ENCODE data around the gene THAP4.

The THAP4 gene

GRCh38 chr2:241561832-241562231, 75.1 kb downstream of the THAP4 start:
- no peak for DNase-seq

- DNase-seq, result no peak
These were observed 76.0 kb downstream of the THAP4 start for GRCh38 chr2:241560883-241561474.

GRCh38 chr2:241560162-241560882, 76.6 kb downstream of the THAP4 start:
- DNase-seq, result no peak

GRCh38 chr2:241559323-241560161, 77.4 kb downstream of the THAP4 start:
- no peak for DNase-seq

- DNase-seq, result no peak
These were observed 78.2 kb downstream of the THAP4 start, which contains the start of gene BOK for GRCh38 chr2:241558532-241559322. Gene BOK, plus strand, starts transcription at chr2:241558745. Its CDS starts 739 bp downstream, at chr2:241559484.

GRCh38 chr2:241556746-241557145, 80.2 kb downstream of the THAP4 start:
- DNase-seq, result no peak

GRCh38 chr2:241555711-241556110, 81.2 kb downstream of the THAP4 start:
- DNase-seq, result no peak

- DNase-seq, result no peak
These were observed 82.2 kb downstream of the THAP4 start for GRCh38 chr2:241554610-241555322.

GRCh38 chr2:241553981-241554380, 83.0 kb downstream of the THAP4 start:
- DNase-seq, result no peak

- DNase-seq, result no peak
These were observed 83.5 kb downstream of the THAP4 start for GRCh38 chr2:241553512-241553830.

GRCh38 chr2:241551998-241552737, 84.8 kb downstream of the THAP4 start:
- no peak for DNase-seq

- no peak for DNase-seq
These were observed 85.4 kb downstream of the THAP4 start for GRCh38 chr2:241551599-241551997.

GRCh38 chr2:241550616-241551580, 86.1 kb downstream of the THAP4 start:
- no peak for DNase-seq

- DNase-seq, result no peak
These were observed 88.5 kb downstream of the THAP4 start for GRCh38 chr2:241548451-241548835.

- no peak for DNase-seq
These were observed 89.0 kb downstream of the THAP4 start for GRCh38 chr2:241547781-241548450.

- no peak for DNase-seq
These were observed 90.0 kb downstream of the THAP4 start for GRCh38 chr2:241546771-241547498.

- DNase-seq, result no peak
These were observed 91.2 kb downstream of the THAP4 start for GRCh38 chr2:241545523-241546473.

GRCh38 chr2:241545106-241545505, 91.9 kb downstream of the THAP4 start:
- no peak for DNase-seq

All from GDM1 (cell line).